NB4 (cell line): Measurements from ENCODE around the gene DPP9.

Source experiments
- CTCF ChIP-seq: IDR thresholded peaks from one replicate; pipeline ENCODE4 v1.5.1; 2012; ENCODE audit warnings: low read depth, low read length
- MYC ChIP-seq: IDR thresholded peaks from 2 replicates; pipeline ENCODE4 v1.6.1; 2011; ENCODE audit warnings: low read depth, low read length
- POLR2A ChIP-seq: IDR thresholded peaks from 2 replicates; pipeline ENCODE4 v1.6.1; 2011; ENCODE audit warnings: mild to moderate bottlenecking; ENCODE audit not compliant: insufficient read length; ENCODE audit errors: extremely low read depth

- no peak for TF ChIP-seq CTCF
- no peak for TF ChIP-seq POLR2A
- TF ChIP-seq MYC: no peak
Observed at GRCh38 chr19:4642625-4643024, 81.0 kb downstream of the DPP9 start.
